ENCODE results near the gene TBC1D13.
"Not testable (repeated sequence)": the region's sequence is repeated elsewhere in the genome, so short reads cannot be mapped to it uniquely, and the experiment has no call there.

The TBC1D13 gene

DNA sequence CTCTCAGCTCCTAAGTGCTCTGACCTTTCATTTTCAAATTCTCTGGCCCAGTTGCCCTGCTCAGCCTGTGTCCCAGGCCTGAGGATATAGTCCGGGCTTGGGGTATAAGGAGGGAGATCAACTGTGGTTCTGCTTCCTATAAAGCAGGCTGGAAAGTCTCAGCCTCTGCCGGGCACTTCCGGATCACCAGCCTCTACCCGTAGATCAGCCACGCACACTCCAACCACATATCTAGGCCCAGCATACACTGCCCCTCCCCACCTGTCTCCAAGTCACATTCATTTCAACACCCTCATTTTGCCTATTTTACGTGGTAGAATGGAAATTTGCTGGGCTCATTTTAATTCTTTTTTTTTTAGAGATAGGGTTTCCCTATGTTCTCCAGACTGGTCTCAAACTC, 18.4 kb upstream of the TBC1D13 start:
- Histone ChIP-seq H3K27me3 (ENCODE audit: control insufficient read depth, insufficient read depth, low read length) (no peaks in the 10 kb centered on the region), H3K9me3 (ENCODE audit: control insufficient read depth, insufficient read depth, low read length) (no peaks in the 10 kb centered on the region), H3K36me3 (ENCODE audit: control insufficient read depth, insufficient read depth, low read length) (peaks cover 6% of the 10 kb centered on the region; the same call in 1 of the 2 replicates), H3K9ac (ENCODE audit: low read depth, low read length) (no peak overlapping the region), H3K4me3 (ENCODE audit: low read depth, low read length) (no peak overlapping the region), H3K4me1 (ENCODE audit: control insufficient read depth, insufficient read depth, low read length) (peaks cover 7% of the 10 kb centered on the region), H3K27ac (ENCODE audit: low read depth, low read length) (no peak overlapping the region)

DNA sequence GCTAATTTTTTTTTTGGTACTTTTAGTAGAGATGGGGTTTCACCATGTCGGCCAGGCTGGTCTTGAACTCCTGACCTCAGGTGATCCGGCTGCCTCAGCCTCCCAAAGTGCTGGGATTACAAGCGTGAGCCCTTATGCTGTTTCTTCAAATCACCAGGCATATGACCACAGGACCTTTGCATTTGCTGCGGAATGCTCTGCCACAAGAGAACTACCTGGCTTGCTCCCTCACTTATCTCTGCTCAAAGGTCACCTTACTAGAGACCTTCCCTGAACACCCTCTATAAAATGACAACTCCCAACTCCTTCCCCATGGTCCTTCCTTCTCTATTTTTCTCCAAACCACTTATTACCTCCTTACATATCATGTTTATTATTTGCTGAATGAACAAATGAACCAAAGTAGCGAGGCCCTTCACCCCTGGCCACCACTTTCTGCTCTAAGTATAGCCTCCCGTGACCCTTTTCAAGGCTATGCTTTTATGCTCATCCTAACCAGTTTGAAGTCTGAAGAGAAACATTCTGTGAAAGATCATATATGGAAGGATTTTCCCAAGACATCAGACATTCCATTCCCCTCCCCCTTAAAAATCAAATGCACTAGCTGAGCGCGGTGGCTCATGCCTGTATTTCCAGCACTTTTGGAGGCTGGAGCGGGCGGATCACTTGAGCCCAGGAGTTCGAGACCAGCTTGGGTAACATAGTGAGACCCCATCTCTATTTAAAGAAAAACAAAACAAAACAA, 16.6 kb upstream of the TBC1D13 start:
- H3K36me3 ChIP-seq (ENCODE audit: control insufficient read depth, insufficient read depth, low read length): peaks cover 6% of the 10 kb centered on the region; the same call in 1 of the 2 replicates
- H3K4me3 ChIP-seq (ENCODE audit: low read depth, low read length): peak overlapping the region; percentile 85
- H3K27ac ChIP-seq (ENCODE audit: low read depth, low read length): peak overlapping the region; percentile 94
- no peaks in the 10 kb centered on the region for H3K4me1 ChIP-seq (ENCODE audit: control insufficient read depth, insufficient read depth, low read length)
- H3K9me3 ChIP-seq (ENCODE audit: control insufficient read depth, insufficient read depth, low read length): no peaks in the 10 kb centered on the region
- no peak overlapping the region for H3K9ac ChIP-seq (ENCODE audit: low read depth, low read length)
- H3K27me3 ChIP-seq (ENCODE audit: control insufficient read depth, insufficient read depth, low read length): no peaks in the 10 kb centered on the region

DNA sequence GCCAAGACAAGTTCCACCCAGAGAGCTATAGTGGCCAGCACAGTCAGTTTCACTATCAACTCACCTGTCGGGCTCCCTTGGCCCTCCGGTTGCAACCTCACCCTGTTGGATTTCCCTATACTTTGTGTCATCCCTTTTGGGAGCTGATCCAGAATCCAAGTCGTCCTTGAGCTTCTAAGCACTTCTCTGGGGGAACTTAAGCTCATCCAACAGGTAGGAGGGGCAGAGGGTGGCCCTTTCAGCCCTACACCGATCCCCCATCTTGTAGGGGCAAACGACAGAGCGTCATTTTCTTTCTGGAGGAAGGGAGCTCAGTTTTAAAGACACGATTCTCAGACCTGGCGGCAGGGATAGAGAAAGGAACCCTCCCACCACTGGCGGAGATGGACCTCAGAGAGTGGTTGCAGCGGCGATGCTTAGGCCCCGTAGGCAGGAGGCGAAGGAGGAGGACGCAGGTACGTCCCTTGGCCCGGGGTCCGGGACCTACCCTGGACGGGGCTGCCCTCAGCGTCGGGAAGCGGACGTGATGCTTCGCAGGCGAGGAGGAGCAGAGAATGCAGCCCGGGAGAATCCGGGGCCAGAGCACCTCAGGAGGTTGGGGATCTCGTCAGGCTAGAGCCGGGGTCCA, 15.8 kb upstream of the TBC1D13 start:
- H3K9ac ChIP-seq (ENCODE audit: low read depth, low read length): peak overlapping the region; percentile 81
- no peaks in the 10 kb centered on the region for H3K9me3 ChIP-seq (ENCODE audit: control insufficient read depth, insufficient read depth, low read length)
- H3K27ac ChIP-seq (ENCODE audit: low read depth, low read length): peak overlapping the region; percentile 94
- no peaks in the 10 kb centered on the region for H3K4me1 ChIP-seq (ENCODE audit: control insufficient read depth, insufficient read depth, low read length)
- peak overlapping the region; percentile 85 for H3K4me3 ChIP-seq (ENCODE audit: low read depth, low read length)
- H3K36me3 ChIP-seq (ENCODE audit: control insufficient read depth, insufficient read depth, low read length): peaks cover 6% of the 10 kb centered on the region; the same call in 1 of the 2 replicates
- no peaks in the 10 kb centered on the region for H3K27me3 ChIP-seq (ENCODE audit: control insufficient read depth, insufficient read depth, low read length)

DNA sequence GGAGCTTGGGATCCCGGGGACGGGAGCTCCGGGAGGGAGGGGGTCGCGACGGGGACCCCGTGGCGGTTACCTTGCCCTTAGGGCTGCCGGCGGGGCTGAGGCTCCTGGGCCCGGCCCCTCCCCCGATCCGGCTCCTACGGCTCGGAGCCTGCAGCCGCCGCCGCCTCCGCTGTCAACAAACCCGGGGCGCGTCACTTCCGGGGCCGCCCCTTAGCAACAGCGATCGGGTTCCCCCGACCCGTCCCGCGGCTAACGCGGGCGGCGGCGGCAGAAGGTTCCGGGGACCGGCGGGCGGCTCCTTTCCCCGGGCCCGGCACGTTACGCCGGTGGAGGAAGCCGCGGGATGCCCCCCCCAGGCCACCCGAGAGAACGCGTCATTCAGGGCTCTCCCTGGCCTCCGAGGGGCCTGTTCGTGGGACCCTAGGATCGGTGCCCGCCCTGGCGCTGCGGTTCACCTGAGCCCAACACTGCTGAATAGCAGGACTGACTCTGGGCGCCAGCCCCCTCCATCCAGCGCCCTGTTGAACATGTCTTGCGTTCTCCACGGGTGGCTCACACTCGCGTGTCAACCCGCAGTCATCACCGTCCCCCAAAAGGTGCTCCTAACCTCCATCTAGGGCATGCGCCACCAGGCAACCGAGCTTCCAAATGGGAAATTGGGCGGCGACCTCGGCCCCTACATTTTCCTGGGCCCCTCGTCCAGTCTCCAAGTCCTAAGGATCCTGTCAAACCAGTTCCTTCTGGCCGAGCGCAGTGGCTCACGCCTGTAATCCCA, 15.1 kb upstream of the TBC1D13 start, which contains the start of gene ZER1:
TSS of gene ZER1 (minus strand) at position 183 of the 775 bp plus-strand sequence. CDS start 16,362 bp downstream, outside the sequence.
- Histone ChIP-seq H3K4me1 (ENCODE audit: control insufficient read depth, insufficient read depth, low read length) (no peaks in the 10 kb centered on the region), H3K27me3 (ENCODE audit: control insufficient read depth, insufficient read depth, low read length) (no peaks in the 10 kb centered on the region), H3K27ac (ENCODE audit: low read depth, low read length) (peak within 1 kb of the TSS; percentile 94), H3K9ac (ENCODE audit: low read depth, low read length) (peak within 1 kb of the TSS; percentile 81), H3K9me3 (ENCODE audit: control insufficient read depth, insufficient read depth, low read length) (no peaks in the 10 kb centered on the region), H3K36me3 (ENCODE audit: control insufficient read depth, insufficient read depth, low read length) (peaks cover 6% of the 10 kb centered on the region; the same call in 1 of the 2 replicates), H3K4me3 (ENCODE audit: low read depth, low read length) (peak within 1 kb of the TSS; percentile 85)

DNA sequence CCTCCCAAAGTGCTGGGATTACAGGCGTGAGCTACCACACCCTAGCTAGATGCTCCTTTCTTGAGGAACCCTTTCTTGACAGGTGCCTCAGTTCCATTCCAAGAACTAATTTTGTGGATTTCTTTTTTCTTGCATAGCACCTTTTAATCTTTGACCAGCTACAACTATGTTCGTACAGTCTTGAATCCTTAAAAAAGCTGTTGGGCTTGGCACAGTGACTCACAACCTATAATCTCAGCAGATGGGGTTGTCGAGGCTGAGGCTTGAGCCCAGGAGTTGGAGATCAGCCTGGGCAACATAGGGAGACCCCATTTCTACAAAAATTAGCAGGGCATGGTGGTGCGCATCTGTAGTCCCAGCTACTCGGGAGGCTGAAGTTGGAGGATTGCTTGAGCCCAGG, 14.0 kb upstream of the TBC1D13 start:
- H3K4me3 ChIP-seq (ENCODE audit: low read depth, low read length): no peak overlapping the region
- no peak overlapping the region for H3K9ac ChIP-seq (ENCODE audit: low read depth, low read length)
- H3K27ac ChIP-seq (ENCODE audit: low read depth, low read length): no peak overlapping the region
- no peaks in the 10 kb centered on the region for H3K27me3 ChIP-seq (ENCODE audit: control insufficient read depth, insufficient read depth, low read length)
- H3K9me3 ChIP-seq (ENCODE audit: control insufficient read depth, insufficient read depth, low read length): no peaks in the 10 kb centered on the region
- no peaks in the 10 kb centered on the region for H3K36me3 ChIP-seq (ENCODE audit: control insufficient read depth, insufficient read depth, low read length)
- no peaks in the 10 kb centered on the region for H3K4me1 ChIP-seq (ENCODE audit: control insufficient read depth, insufficient read depth, low read length)

DNA sequence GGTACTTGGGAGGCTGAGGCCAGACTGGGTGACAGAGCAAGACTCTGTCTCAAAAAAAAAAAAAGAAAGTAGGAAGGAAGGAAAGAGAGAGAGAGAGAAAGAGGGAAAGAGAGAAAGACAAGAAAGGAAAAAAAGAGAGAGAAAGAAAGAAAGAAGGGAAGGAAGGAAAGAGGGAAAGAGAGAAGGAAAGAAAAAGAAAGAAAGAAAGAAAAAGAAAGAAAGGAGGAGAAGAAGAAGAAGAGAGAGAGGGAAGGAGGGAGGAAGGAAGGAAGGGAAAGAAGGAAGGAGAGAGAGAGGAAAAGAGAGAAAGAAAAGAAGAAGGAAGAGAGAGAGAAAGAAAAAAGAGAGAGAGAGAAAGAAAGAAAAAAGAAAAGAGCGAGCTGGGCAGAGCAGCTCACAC, 12.2 kb upstream of the TBC1D13 start:
- no peaks in the 10 kb centered on the region for H3K4me1 ChIP-seq (ENCODE audit: control insufficient read depth, insufficient read depth, low read length)
- no peak overlapping the region for H3K27ac ChIP-seq (ENCODE audit: low read depth, low read length)
- no peaks in the 10 kb centered on the region for H3K36me3 ChIP-seq (ENCODE audit: control insufficient read depth, insufficient read depth, low read length)
- H3K4me3 ChIP-seq (ENCODE audit: low read depth, low read length): no peak overlapping the region
- no peaks in the 10 kb centered on the region for H3K27me3 ChIP-seq (ENCODE audit: control insufficient read depth, insufficient read depth, low read length)
- no peaks in the 10 kb centered on the region for H3K9me3 ChIP-seq (ENCODE audit: control insufficient read depth, insufficient read depth, low read length)
- H3K9ac ChIP-seq (ENCODE audit: low read depth, low read length): no peak overlapping the region

DNA sequence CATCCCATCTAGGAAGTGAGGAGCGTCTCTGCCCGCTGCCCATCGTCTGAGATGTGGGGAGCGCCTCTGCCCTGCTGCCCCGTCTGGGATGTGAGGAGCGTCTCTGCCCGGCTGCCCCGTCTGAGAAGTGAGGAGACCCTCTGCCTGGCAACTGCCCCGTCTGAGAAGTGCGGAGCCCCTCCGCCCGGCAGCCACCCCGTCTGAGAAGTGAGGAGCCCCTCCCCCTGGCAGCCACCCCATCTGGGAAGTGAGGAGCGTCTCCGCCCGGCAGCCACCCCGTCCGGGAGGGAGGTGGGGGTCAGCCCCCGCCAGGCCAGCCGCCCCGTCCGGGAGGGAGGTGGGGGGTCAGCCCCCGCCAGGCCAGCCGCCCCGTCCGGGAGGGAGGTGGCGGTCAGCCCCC, 7.0 kb upstream of the TBC1D13 start:
- H3K27me3 ChIP-seq (ENCODE audit: control insufficient read depth, insufficient read depth, low read length); H3K4me1 ChIP-seq (ENCODE audit: control insufficient read depth, insufficient read depth, low read length); H3K9me3 ChIP-seq (ENCODE audit: control insufficient read depth, insufficient read depth, low read length); H3K36me3 ChIP-seq (ENCODE audit: control insufficient read depth, insufficient read depth, low read length); H3K4me3 ChIP-seq (ENCODE audit: low read depth, low read length); H3K9ac ChIP-seq (ENCODE audit: low read depth, low read length); H3K27ac ChIP-seq (ENCODE audit: low read depth, low read length): not testable (repeated sequence)

DNA sequence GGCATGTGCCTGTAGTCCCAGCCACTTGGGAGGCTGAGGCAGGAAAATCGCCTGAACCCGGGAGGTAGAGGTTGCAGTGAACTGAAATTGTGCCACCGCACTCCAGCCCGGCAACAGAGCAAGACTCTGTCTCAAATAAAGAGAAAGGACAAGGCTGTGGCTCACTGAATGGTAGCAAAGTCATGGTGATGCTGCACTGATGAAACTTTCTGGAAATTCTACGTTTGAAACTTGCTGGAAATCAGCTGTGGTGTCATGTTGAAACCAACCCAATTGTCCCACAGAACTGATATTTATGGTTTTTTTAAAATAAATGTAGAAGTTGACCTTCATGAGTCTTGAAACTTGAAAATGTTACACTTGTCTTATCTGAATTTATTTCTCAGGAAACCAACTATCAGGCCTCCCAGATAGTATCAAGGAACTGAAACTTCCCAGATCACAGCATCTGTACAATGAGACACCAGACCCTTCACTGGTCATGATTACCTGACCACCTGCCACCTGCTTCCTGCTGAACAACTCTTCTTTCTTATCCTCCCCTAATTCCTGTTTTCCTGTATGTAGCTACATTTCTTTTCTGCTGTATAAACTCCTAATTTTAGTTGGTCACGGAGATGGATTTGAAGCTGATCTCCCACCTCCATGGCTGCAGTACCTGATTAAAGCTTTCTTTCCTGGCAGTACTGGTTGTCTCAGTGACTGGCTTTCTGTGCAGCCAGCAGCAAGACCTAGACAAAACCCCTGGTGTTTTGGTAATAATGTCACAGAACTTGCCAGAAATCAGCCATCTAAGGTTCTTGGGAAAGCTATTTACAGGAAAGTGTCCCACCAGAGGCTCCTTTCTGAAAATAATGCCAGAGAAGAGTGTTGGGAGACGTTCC, 5.6 kb upstream of the TBC1D13 start:
- H3K27me3 ChIP-seq (ENCODE audit: control insufficient read depth, insufficient read depth, low read length): no peaks in the 10 kb centered on the region

DNA sequence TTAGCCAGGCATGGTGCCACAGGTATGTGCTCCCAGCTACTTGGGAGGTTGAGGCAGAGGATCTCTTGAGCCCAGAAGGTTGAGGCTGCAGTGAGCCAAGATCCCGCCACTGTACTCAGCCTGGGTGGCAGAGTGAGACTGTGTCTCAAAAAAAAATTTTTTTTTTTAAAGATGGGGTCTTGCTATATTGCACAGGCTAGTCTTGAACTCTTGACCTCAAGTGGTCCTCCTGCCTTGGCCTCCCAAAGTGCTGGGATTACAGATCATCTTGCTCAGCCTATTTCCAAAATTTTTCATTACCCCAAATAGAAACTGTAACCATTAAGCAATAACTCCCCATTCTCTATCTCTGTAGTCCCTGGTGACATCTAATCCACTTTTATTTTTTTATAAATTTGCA, 4.4 kb upstream of the TBC1D13 start:
- Histone ChIP-seq H3K27ac (ENCODE audit: low read depth, low read length) (no peak overlapping the region), H3K27me3 (ENCODE audit: control insufficient read depth, insufficient read depth, low read length) (no peaks in the 10 kb centered on the region), H3K4me3 (ENCODE audit: low read depth, low read length) (no peak overlapping the region), H3K36me3 (ENCODE audit: control insufficient read depth, insufficient read depth, low read length) (no peaks in the 10 kb centered on the region), H3K9me3 (ENCODE audit: control insufficient read depth, insufficient read depth, low read length) (no peaks in the 10 kb centered on the region), H3K9ac (ENCODE audit: low read depth, low read length) (no peak overlapping the region), H3K4me1 (ENCODE audit: control insufficient read depth, insufficient read depth, low read length) (no peaks in the 10 kb centered on the region; the same call in 1 of the 2 replicates)

More for the DNA sequence above, 5.6 kb upstream of the TBC1D13 start:
- H3K27ac ChIP-seq (ENCODE audit: low read depth, low read length): no peak overlapping the region
- no peak overlapping the region for H3K9ac ChIP-seq (ENCODE audit: low read depth, low read length)
- H3K4me1 ChIP-seq (ENCODE audit: control insufficient read depth, insufficient read depth, low read length): no peaks in the 10 kb centered on the region
- no peak overlapping the region for H3K4me3 ChIP-seq (ENCODE audit: low read depth, low read length)
- no peaks in the 10 kb centered on the region for H3K9me3 ChIP-seq (ENCODE audit: control insufficient read depth, insufficient read depth, low read length)
- no peaks in the 10 kb centered on the region for H3K36me3 ChIP-seq (ENCODE audit: control insufficient read depth, insufficient read depth, low read length)

DNA sequence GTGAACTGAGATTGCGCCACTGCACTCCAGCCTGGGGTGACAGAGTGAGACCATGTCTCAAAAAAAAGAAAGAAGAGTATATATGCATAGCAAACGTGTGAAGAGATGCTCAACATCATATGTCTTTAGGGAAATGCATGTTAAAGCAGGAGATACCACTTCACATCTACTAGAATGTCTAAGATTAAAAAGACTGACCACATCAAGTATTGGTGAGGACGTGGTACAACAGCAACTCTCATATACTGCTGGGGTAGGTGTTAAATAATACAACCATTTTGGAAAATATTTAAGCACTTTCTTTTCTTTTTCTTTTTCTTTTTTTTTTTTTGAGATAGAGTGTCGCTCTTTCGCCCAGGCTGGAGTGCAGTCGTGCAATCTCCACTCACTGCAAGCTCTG, 1.6 kb upstream of the TBC1D13 start:
- no peak overlapping the region for H3K9ac ChIP-seq (ENCODE audit: low read depth, low read length)
- H3K36me3 ChIP-seq (ENCODE audit: control insufficient read depth, insufficient read depth, low read length): peaks cover 4% of the 10 kb centered on the region
- H3K27me3 ChIP-seq (ENCODE audit: control insufficient read depth, insufficient read depth, low read length): no peaks in the 10 kb centered on the region
- no peak overlapping the region for H3K27ac ChIP-seq (ENCODE audit: low read depth, low read length)
- H3K9me3 ChIP-seq (ENCODE audit: control insufficient read depth, insufficient read depth, low read length): no peaks in the 10 kb centered on the region
- peaks cover 5% of the 10 kb centered on the region for H3K4me1 ChIP-seq (ENCODE audit: control insufficient read depth, insufficient read depth, low read length)
- H3K4me3 ChIP-seq (ENCODE audit: low read depth, low read length): no peak overlapping the region
